ENCODE results near the gene ACSM6.

Gene ACSM6

DNA sequence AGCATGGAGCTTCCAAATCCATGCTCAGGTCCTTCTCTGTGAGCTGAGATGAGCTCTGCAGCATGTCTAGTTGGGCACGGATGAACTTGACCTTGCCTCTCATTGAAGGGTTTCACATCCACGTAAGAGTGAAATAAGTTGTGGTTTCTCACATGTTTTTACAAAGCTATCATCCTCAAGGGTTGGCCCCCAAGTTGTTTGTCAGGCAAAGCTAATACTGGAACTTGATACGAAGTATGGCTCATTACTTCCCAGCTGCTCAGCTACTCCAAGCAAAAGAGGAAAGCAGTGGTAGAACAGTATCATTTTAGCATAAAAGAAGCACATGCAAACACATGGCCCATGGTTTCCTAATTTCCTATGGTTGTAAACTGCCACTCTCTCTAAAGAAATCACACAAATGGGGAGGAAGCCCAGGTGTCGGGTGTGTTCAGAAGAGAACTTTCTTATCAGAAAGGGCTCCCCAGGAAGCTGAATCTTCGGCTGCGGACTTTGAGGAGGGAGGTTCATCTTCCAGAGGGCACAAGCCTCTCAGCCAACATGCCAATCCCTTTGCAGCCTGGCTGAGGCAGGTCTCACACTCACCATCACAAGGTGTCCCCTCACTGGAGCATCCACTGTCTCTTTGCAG, 51.5 kb downstream of the ACSM6 start:
- DNase-seq (ENCODE audit: low read depth, low spot score), result no peak

DNA sequence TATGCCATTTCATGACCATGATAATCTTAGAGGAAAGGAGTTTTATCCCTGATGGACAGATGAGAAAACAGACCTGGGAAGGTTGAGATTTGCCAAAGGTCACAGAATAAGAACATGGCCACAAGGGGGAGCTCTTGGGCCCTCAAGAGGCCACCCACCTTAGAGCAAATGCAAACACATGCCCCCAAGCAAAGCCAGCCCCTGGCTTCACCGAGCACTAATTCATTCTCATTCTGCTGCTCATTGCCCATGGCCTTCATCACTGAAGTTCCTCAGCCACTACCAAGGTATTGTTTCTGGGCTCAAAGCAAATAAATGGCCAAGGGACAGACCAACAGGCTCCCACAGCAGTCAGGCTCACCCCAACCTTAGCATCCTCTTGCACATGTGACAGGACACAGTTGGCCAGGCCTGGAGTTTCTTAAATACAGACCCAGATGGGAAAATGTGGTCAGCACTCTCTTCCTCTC, 52.6 kb downstream of the ACSM6 start:
- no peak for DNase-seq (ENCODE audit: low read depth, low spot score)

DNA sequence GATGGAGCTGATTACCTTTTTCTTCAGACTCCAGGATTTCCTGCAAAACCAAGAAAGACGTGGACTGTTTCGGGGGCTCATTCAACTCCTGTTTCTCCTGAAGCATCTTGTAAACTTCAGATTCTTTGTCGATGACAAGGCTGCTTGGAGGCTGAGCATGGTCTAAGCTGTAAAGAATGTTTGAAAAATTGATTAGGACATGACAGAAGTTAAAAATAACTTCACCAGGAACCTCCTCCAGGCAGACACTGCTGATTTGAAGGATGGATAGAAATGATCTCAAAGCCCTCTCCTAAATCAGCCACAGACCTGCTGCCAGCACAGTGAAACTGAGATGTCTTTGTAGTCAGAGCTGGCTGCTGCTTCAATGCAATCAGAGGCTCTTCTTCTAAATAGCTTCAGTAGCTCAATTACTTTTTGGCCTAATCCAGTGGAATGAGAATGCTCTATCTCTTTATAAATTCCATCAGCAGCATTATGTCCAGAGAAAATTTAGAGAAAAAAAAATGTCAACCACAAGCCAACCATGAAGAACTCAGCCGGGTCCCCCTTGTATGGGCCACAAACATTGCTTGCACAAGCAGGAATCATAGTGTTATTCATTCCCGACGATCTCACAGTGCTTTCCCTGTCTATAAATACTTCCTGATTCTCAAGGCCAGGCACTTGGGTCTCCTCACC, 53.3 kb downstream of the ACSM6 start:
- no peak for DNase-seq (ENCODE audit: low read depth, low spot score)

DNA sequence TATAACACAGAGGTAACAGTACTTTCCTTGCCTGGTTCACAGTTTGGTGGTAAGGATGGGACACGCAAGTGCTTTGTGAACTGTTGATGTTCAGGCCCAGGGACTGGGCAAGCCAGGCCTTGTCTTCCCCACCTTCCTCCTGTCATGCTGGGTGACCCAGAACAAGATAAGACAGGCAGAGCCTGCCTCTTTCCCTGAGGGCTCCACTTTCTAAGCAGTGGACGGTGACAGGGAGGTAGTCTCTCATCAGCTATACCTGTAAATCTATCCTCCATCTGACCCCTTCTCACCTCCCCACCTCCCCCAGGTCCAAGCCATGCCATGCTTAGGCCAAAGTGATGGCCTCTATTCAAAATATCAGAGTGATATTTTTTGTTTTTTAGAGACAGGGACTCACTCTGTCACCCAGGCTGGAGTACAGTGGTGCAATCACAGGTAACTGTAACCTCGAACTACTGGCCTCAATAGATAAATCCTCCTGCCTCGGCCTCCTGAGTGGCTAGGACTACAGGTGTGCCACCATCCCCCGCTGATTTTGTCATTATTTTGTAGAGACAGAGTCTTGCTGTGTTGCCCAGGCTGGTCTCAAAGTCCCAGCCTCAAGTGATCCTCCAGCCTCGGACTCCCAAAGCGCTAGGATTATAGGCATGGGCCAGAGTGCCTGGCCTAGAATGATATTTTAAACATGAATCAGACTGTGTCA, 54.0 kb downstream of the ACSM6 start:
- DNase-seq (ENCODE audit: low read depth, low spot score), result no peak

DNA sequence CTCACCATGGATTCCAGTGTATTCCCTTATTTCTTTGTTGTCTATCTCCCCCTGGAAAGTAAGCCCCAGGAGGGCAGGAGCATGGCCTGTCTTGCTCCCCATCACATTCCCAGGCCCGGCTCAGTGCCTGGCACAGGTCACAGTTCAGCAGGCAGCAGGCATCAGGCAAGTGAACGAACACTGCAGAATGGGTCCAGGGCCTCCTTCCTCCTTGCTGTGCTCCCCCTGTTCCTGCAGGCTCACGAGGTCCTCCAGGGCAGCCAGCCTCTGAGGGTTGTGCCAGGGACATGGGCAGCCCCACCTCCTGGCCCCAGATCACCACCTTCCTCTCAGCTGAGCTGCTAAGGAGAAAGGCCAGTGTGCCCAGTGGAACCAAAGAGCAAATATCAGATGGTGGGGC, 55.0 kb downstream of the ACSM6 start:
- no peak for DNase-seq (ENCODE audit: low read depth, low spot score)

DNA sequence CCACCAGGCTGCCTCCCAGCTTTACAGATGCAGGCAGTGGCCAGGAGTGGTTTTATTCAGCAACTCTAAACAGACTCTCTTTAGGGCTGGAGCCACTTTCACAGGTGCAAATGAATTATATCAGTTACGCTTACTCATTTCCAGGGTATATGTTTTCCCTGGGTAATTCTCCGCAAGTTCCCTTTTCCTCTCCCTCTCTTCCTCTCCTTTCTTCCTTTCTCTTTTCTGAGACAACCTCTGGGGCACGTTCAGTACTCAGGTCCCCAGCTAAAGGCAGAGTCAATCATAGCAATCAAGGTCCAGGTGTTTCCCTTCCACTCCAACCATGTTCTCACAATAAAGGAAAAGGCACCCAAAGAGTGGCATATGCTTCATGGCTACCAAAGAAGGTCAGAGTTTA, 55.4 kb downstream of the ACSM6 start:
- no peak for DNase-seq (ENCODE audit: low read depth, low spot score)

DNA sequence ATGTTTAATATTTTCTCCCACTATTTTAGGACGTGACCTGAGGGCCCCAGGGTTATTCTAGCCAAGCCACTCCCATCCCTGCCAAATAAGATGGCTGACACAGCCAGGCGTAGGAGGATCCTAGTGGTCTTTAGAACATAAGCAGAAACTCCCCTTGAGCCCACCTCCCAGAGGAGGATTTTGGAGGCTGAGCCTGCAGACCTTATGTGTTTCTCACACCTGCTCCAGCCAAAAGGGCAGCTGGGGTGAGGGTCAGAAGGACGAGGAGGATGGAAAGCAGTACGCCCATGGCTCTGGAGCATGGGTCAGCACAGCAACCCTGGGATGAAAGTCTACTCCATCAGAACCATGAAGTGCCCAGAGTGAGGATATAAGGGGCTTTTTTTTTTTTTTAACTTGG, 56.8 kb downstream of the ACSM6 start:
- DNase-seq (ENCODE audit: low read depth, low spot score), result no peak

DNA sequence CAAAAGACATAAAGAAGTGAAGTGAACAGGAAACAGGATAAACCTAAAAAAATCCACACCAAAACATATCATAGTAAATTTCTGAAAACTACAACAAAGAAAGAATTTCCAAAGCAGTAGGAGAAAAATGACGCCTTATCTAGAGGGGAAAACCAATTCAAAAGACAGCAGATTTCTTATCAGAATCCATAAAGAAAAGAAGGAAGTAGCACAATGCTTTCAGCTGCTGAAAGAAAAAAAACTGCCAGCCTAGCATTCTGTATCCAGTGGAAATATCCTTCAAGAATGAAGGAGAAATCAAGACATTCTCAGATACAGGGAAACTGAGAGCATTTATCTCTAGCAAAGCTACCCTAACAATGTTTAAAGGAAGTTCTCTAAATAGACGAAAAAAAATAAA, 59.0 kb downstream of the ACSM6 start:
- no peak for DNase-seq (ENCODE audit: low read depth, low spot score)

DNA sequence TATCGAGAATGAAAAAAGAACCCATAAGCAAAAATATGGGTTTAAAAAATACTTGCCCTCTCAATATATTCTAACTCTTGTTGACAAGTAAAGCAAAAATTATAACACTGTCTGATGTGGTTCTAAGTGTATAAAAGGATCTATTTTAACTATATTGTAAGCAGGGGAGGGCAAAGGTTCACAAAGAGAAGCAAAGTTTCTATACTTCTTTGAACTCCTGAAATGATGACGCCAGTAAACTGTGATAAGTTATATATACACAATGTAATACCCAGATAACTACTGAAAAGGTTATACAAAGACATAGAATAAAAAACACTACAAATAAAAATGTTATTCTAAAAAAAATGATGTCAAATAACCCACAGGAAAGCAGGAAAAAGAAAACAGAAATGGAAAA, 59.6 kb downstream of the ACSM6 start:
- no peak for DNase-seq (ENCODE audit: low read depth, low spot score)

DNA sequence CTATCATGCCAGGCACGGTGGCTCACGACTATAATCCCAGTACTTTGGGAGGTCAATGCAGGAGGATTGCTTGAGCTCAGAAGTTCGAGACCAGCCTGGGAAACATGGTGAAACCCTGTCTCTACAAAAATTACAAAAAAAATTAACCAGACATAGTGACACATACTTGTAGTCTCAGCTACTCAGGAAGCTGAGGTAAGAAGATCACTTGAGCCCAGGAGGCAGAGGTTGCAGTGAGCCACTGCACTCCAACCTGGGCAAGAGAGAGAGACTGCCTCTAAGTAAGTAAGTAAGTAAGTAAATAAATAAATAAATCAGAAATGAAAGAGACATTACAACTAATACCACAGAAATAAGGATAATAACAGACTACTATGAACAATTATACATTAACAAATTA, 60.6 kb downstream of the ACSM6 start:
- no peak for DNase-seq (ENCODE audit: low read depth, low spot score)

DNA sequence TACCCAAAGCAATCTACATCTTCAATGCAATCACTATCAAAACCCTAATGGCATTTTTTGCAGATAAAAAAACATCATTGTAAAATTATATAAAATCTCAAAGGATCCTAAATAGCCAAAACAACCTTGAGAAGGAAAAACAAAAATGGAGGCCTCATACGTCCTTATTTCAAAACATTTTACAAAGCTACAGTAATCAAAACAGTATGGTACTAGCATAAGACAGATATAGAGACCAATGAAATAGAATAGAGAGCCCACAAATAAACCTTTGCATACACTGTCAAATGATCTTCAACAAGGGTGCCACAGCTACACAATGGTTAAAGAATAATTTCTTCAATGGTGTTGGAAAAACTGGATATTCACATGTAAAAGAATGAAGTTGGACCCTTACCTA, 62.2 kb downstream of the ACSM6 start:
- no peak for DNase-seq (ENCODE audit: low read depth, low spot score)

DNA sequence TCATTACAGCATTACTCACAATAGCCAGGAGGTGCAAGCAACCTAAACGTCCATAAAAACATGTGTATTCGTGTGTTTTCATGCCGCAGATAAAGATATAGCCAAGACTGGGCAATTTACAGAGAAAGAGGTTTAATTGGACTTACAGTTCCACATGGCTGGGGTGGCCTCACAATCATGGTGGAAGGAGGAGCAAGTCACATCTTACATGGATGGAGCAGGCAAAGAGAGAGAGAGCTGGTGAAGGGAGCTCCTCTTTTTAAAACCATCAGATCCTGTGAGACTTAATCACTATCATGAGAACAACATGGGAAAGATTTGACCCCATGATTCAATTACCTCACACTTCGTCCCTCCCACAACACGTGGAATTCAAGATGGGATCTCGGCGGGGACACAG, 63.8 kb downstream of the ACSM6 start:
- no peak for DNase-seq (ENCODE audit: low read depth, low spot score)

DNA sequence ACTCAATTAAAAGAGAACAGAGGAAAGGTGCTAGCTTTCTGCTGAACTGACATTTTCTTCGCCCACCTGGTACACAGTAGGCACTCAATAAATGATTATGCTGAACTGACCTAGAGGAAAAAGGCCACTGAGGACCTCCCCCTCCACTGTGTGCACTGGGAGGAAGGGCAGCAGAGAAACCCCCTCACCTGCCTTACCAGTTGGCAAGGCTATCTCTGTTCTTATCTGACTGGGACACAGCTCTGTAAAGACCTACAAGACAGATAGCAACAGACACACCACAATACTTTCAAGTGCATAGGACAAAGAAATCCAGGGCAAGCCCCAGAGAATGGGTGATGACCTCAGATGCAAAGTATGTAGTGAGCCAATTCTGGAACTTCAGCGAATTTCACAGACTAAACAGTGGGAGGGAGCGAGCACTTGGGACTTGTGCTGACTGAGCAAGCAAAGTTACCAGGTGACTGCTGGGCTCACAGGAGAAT, 66.4 kb downstream of the ACSM6 start:
- no peak for DNase-seq (ENCODE audit: low read depth, low spot score)

DNA sequence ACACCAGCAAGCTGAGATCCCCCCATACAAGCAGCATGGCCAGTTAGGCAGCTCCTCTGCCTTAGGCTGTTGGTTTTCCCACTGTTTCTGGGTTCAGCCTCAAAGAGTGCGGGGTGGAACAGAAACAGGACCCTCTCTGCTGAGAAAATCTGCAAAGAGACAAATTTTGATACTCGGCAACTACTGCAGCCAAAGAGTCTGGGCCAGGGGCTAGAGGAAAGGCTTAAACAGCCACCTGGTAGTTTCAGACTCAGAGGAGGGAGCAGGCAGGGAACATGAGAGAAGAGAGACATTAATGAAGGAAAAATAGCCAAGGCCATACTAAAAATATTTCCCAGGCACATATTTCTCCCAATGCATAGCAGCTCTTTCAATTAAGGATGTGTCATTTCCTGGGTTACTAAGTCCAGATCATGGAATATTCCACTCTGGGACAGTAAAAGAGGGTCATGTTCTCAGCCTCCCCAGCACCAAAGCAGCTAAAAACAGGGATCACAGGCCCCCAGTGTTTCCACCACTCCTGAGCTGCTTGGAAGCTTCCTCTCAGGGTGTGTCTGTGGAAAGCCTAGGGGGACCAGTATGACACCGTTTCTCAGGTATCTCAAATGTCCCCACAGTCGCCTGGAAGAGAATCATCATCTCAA, 67.0 kb downstream of the ACSM6 start:
- no peak for DNase-seq (ENCODE audit: low read depth, low spot score)

DNA sequence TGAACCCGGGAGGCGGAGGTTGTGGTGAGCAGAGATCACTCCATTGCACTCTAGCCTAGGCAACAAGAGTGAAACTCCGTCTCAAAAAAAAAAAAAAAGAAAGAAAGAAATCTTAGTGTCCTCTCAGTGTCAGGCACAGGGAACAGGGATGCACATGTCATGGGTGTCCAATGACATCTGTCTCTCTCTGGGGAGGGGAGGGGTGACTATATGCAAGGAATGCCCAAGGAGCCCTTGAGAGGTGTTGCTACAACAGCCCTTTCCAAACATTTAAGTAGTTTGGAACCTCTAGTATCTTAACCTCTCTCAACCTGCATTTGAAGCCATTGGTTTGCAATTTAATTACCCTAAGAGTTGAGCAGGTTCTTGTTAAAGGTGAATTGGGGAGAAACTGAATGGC, 67.9 kb downstream of the ACSM6 start:
- no peak for DNase-seq (ENCODE audit: low read depth, low spot score)

DNA sequence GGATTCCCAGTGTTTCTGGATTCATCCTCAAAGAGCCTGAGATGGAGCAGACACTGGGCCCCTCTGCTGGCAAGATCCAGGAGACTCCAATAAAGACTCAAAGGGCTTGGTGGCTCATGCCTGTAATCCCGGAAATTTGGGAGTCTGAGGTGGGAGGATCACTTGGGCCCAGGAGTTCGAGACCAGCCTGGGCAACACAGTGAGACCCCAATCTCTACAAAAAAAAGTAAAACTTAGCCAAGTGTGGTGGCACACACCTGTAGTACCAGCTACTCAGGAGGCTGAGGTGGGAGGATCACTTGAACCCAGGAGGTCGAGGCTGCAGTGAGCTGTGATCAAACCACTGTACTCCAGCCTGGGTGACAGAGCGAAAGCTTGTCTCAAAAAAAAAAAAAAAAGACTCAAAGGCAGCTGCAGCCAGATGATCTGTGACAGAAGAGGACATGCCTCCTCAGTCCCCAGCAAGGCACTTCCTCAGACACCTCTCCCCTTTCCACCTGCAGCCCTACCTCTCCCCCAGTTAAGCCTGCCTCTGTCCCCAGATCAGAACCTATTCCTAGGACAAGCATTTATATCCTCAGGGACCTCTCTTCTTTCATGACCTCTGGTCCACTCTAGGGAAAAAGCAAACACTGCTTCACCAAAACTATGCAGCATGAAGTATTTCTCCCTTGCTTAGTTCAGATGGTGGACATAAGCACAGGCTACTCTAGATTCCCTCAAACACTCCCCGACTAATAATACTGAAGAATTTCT, 68.9 kb downstream of the ACSM6 start:
- DNase-seq (ENCODE audit: low read depth, low spot score), result no peak

DNA sequence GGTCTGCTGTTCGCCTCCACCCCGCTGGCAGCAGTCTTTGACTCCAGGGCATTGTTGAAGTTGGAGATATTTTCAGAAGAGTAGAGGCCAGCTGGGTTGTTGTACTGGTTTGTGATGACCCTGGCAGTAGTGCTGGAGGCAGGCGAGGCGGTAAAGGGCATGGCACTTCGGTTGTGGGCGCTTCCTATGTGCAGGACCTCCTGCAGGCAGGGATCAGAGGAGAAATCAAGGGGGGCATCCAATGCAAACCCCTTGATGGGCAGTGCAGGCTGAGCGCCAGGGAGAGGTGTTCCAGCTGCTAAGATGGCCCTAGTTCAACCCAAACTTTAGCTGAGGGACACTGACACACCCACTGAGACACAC, 69.8 kb downstream of the ACSM6 start:
- no peak for DNase-seq (ENCODE audit: low read depth, low spot score)

DNA sequence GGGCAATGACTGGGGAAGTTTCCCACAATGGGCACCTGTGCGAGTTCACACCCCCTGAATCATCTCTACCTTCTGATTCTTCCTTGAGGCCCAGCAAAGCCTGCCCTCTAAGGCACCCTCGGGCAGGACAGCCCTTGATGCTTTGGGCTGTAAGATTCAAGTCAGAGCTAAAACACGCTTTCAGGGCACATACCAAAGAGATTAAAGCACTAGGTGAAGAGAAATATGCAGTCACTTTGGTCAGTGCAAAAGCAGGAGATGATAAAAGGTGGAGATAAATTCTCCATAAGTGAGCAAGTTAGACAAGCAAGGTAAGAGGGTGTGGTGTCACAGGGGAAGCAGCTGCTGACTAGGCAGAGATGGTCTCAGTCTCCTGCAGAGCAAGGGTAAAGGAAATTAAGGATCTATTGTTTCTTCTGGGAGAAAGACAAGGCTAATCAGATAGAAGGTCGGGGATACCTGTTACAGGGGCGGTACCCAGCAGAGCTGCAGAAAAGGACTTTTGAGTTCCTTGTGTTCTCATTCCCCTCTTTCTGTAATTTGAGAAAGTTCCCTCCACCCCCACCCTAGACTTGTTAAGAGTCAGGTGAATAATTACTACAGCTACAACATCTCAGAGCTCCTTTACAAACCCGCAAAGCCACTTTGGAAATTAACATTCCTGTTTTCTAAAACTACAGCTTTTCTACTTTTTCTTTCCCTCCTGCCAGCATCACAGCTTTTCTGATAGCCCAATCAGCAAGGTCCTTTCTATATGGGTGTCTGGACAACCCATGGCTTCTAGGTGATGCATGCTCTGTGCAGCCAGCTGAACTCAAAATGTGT, 70.4 kb downstream of the ACSM6 start:
- no peak for DNase-seq (ENCODE audit: low read depth, low spot score)

DNA sequence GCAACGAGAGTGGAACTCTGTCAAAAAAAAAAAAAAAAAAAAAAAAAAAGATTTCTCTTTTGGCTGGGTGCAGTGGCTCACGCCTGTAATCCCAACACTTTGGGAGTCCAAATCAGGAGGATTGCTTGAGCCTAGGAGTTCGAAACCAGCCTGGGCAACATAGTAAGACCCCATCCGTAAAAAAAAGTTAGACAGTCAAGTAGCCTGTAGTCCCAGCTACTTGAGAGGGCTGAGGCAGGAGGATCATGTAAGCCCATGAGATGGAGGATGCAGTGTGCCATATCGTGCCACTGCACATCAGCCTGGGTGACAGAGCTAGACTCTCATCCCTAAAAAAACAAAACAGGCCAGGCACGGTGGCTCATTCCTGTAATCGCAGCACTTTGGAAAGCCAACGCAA, 71.5 kb downstream of the ACSM6 start:
- no peak for DNase-seq (ENCODE audit: low read depth, low spot score)

DNA sequence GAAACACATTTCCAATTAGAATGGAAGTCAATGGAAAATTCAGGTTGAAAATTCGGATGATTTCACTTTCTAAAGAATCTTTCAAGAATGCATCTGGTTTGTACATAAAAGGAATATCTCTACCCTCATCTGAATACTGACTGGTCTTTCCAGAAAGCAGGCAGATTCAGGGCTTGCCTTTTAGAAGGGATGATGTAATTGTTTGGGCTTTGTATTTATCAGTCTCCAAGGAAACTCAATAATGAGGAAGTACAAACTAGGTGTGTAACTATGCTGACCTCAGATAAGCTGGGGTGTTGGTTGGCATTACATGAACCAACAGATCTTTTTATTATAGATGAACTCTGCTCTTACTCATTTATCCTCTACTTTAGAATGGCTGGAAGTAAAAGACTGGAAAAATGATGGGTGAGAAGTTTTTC, 72.6 kb downstream of the ACSM6 start:
- no peak for DNase-seq (ENCODE audit: low read depth, low spot score)

DNA sequence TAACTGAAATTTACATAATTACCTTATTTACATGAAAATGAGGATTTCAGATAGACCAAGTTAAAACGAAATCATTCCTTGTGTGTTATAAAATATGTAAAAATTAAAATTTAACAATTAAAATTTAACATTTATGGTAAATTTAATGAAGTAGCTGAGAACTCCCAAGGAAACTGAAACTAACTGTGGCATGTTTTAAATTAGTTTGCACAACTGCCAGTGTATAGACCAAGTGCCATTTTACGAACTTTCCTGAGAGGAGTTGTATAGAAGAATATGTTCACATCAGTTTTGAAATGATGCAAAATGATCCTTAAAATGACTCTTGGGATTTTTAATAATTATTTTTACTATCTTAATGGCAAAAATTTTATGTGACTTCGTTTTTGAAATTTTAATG, 73.2 kb downstream of the ACSM6 start:
- no peak for DNase-seq (ENCODE audit: low read depth, low spot score)
